AG04450 (cell line): ENCODE results near the gene SLC4A1. TPM values are rescaled to one million over a fixed set of nuclear protein-coding genes. Genes with fewer than 3 reads are reported as not detected.

ENCODE experiments used
- CTCF ChIA-PET: fragments of 300-600, 350-600 bp; formaldehyde crosslinking; extraction: SDS; loops from one replicate; lab custom pipeline; 2022; ENCODE audit warnings: antibody characterized with exemption, inconsistent platforms; lab: Charles Lee
- POLR2A ChIA-PET: fragments of 350-600 bp; formaldehyde crosslinking; extraction: SDS; loops from one replicate; lab custom pipeline; 2021; ENCODE audit warnings: antibody characterized with exemption, inconsistent platforms; lab: Yijun Ruan, JAX
- DNase-seq: peaks from one replicate; pipeline ENCODE4 v3.0.0-alpha.2; 2011; ENCODE audit warnings: low read depth, low spot score
- H3K27ac ChIP-seq: one replicate; pipeline ENCODE4 v1.5.1; 2012; ENCODE audit warnings: low read depth, low read length, control low read depth
- H3K27me3 ChIP-seq: one replicate; pipeline ENCODE4 v1.6.0; 2012; ENCODE audit warnings: low read length; ENCODE audit not compliant: control insufficient read depth, insufficient read depth
- H3K4me3 ChIP-seq: 2 replicates; pipeline ENCODE4 v1.5.1; 2011; ENCODE audit warnings: mild to moderate bottlenecking, low read depth, low read length, control low read depth
- H3K9me3 ChIP-seq: 2 replicates; pipeline ENCODE4 v1.5.1; 2012; ENCODE audit warnings: low read length; ENCODE audit not compliant: control insufficient read depth, insufficient read depth
- polyA plus RNA-seq: library from polyadenylated mRNA; depleted of rRNA; stranded (reverse); fragments of >200 nt; gene quantifications from 2 replicates; pipeline ENCODE4 v1.2.3, GENCODE V29; 2011
- TF ChIP-seq, protein P1 (sequence below): IDR thresholded peaks from 2 replicates; pipeline ENCODE4 v1.5.1; 2011; ENCODE audit warnings: low read depth, low read length, control low read depth, inconsistent platforms

Gene SLC4A1
- polyA plus RNA-seq, 1 experiment: not detected

DNA sequence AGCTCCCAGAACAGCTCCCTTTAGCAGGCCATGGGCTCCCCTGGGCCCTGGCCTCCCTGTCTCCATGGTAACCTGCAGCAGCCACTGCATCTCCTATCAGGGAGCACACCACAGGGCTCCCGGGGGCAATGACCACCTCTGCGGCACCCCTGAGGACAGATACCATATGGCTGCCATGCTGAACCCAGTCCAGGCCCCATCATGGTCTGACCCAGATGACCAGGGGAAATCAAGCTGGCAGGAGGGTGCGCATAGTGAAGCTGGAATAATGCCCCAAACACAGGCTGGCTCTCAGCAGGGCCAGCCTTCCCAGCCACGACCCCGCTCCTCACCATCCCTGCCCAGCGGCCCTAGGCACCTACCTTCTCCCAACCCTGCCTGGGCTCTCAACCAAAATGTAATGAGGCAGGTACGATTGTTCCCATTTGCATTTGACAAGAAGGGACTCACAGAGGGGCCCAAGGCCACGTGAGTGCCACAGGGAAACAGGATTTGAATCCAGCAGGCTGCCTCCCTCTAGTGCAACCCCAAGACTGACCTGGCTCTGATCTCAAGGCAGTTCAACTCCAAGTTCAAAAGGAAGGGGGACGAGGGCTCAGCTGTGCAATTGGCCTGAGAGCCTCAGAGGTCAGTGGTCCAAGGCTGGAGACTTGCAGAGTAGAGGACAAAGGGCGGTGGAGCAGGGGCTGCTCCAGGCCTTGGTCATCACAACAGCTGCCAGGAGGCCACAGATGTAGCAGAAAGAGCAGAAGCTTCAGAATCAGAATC lies 42.9 kb upstream of the SLC4A1 start:
- TF ChIP-seq, protein P1, sequence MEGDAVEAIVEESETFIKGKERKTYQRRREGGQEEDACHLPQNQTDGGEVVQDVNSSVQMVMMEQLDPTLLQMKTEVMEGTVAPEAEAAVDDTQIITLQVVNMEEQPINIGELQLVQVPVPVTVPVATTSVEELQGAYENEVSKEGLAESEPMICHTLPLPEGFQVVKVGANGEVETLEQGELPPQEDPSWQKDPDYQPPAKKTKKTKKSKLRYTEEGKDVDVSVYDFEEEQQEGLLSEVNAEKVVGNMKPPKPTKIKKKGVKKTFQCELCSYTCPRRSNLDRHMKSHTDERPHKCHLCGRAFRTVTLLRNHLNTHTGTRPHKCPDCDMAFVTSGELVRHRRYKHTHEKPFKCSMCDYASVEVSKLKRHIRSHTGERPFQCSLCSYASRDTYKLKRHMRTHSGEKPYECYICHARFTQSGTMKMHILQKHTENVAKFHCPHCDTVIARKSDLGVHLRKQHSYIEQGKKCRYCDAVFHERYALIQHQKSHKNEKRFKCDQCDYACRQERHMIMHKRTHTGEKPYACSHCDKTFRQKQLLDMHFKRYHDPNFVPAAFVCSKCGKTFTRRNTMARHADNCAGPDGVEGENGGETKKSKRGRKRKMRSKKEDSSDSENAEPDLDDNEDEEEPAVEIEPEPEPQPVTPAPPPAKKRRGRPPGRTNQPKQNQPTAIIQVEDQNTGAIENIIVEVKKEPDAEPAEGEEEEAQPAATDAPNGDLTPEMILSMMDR: no peak
- DNase-seq: no peak

DNA sequence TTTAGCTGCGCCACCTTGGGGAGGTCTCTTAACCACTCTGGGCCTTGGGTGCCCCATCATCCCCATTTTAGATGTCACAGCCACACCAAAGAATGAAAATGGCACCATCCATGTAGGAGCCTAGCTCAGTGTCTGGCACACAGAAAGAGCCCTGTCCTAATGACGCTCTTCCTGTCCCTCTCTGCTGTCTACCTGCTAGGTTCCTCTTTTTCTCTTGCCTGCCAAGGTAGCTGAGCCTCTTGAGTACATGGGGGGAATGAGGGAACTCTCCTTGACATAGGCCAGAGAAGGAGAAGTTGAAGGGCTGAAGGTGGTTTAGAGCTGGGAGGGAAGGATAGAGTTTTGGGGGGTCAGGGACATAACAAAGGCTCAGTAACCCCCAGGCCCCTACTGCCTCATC lies 42.3 kb upstream of the SLC4A1 start:
- no peaks in the 10 kb centered on the region; the same call in 1 of the 2 replicates for H3K9me3 ChIP-seq
- H3K4me3 ChIP-seq: no peak overlapping the region
- H3K27ac ChIP-seq: no peak overlapping the region
- CTCF ChIA-PET: interaction anchor here (0.5 kb wide), 1 partner anchor 13 kb away, joined by 3 read pairs; no protein-coding TSS in a partner anchor
- H3K27me3 ChIP-seq: peaks cover 49% of the 10 kb centered on the region
- POLR2A ChIA-PET: no interaction called here
- TF ChIP-seq, protein P1: no peak
- DNase-seq: no peak

More for the DNA sequence above, 42.9 kb upstream of the SLC4A1 start:
- Histone ChIP-seq H3K9me3 (no peaks in the 10 kb centered on the region; the same call in 1 of the 2 replicates), H3K27me3 (peaks cover 54% of the 10 kb centered on the region), H3K27ac (no peak overlapping the region), H3K4me3 (no peak overlapping the region)
- ChIA-PET POLR2A (no interaction called here), CTCF (interaction anchor here (0.6 kb wide), 1 partner anchor 89 kb away, joined by 3 read pairs; no protein-coding TSS in a partner anchor)

DNA sequence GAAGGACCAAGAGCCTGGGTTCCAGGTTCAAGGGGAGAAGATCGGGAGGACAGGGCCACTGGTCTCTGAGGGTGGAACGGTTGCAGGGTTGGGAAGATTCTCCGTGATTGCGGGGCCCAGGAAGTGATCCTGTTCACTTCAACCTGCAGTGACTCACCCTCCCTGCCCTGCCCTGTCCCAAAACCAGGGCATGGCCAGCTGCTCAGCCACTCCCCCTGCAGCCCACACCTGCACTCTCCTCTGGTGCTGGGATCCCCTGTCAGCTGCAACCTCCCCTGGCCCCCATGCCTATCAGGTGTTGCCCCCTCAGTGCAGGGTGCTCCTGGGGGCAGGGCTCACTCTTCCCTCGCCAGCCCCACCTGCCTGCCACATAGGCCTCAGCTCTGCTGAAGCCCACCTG lies 41.5 kb upstream of the SLC4A1 start:
- no peaks in the 10 kb centered on the region; the same call in 1 of the 2 replicates for H3K9me3 ChIP-seq
- no peak for DNase-seq
- H3K27me3 ChIP-seq: peaks cover 48% of the 10 kb centered on the region
- no peak overlapping the region for H3K27ac ChIP-seq
- POLR2A ChIA-PET: no interaction called here
- TF ChIP-seq, protein P1: no peak
- CTCF ChIA-PET: interaction anchor here (0.5 kb wide), 1 partner anchor 14 kb away, joined by 3 read pairs; no protein-coding TSS in a partner anchor
- no peak overlapping the region for H3K4me3 ChIP-seq

DNA sequence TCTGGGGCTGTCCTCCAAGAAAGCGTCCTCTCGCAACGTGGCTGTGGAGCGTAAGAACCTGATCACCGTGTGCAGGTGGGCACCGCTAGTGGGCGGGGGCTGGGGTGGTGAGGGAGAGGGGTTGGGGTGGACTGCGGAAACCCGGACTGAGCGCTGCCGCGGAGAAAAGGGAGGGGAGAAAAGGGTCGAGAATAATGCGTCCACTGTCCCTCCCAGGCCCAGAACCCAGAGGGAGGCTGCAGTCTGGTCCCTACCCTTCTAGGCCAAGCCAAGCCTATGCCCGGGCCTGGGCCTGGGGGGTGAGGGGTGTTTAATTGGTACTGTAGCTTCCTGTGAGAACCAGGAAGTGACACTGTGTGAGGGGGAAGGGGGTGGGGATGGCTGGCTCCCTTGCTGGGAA lies 40.9 kb upstream of the SLC4A1 start:
- peak overlapping the region; percentile 22; the same call in 1 of the 2 replicates for H3K4me3 ChIP-seq
- TF ChIP-seq, protein P1: no peak
- H3K27me3 ChIP-seq: peaks cover 43% of the 10 kb centered on the region
- no peak for DNase-seq
- H3K9me3 ChIP-seq: no peaks in the 10 kb centered on the region; the same call in 1 of the 2 replicates
- ChIA-PET CTCF (no interaction called here), POLR2A (interaction anchor here (1.0 kb wide), 1 partner anchor 105 kb away, joined by 3 read pairs; no protein-coding TSS in a partner anchor)
- no peak overlapping the region for H3K27ac ChIP-seq

DNA sequence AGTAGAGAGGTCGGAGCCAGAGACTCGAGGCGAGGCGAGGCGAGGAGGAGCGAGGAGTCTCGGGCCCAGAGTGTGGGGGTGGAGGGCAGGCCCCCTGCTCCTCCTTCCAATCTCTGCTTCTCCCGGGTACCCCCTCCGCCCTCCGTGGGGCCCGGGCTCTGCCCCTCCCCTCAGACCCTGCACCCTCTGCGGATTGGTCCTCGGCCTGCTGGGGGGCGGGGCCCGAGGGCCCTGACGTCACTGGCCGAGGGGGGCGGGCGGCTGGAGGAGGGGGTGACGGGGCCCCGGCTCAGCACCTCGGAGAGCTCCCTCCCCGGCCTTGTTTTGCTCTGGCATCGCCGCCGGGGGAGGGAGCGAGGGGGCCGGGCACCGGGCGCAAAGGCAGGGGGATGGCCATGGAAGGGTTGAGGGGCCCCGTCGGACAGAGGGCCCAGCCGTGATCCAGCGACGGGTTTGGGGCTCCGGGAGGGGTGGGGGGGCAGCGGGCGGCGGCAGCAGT lies 40.4 kb upstream of the SLC4A1 start, which contains the start of gene RUNDC3A:
RUNDC3A (plus strand) TSS at position 282 of the 499 bp plus-strand sequence. CDS start 232 bp downstream, outside the sequence.
- ChIA-PET CTCF (no interaction called here), POLR2A (interaction anchor here (0.5 to 1.0 kb wide), 2 partner anchors 85 to 105 kb away, joined by 3 to 9 read pairs; no protein-coding TSS in a partner anchor)
- no peak for DNase-seq
- TF ChIP-seq, protein P1: no peak
- H3K27me3 ChIP-seq: peaks cover 41% of the 10 kb centered on the region
- H3K4me3 ChIP-seq: peak within 1 kb of the TSS; percentile 57
- H3K27ac ChIP-seq: no peak within 1 kb of the TSS
- H3K9me3 ChIP-seq: no peaks in the 10 kb centered on the region; the same call in 1 of the 2 replicates
